Thoracic aorta (tissue), 2 donors: ENCODE data around the gene CENPP. TPM values are rescaled to one million over a fixed set of nuclear protein-coding genes. Genes with fewer than 3 reads are reported as not detected.

ENCODE experiments used
- ATAC-seq: fragments of 150-250 bp; one replicate; pipeline ENCODE4 v1.8.0; 2017; ENCODE audit warnings: low read depth; ENCODE audit not compliant: insufficient number of reproducible peaks, low FRiP score
- DNase-seq: peaks from one replicate; pipeline ENCODE4 v3.0.0-alpha.2; 2020; ENCODE audit warnings: low spot score
- H3K27ac ChIP-seq, 2 donors: fragments of 200-600 bp; sonication (generic); 1 replicate in 1 of 2; 2 replicates in 1 of 2; pipeline ENCODE4 v1.5.1; 2016; ENCODE audit warnings: mild to moderate bottlenecking in 2 of 2, moderate library complexity in 2 of 2
- H3K27me3 ChIP-seq: fragments of 200-600 bp; sonication (generic); replicated peaks from 2 replicates; pipeline ENCODE4 v1.6.0; 2016; ENCODE audit warnings: mild to moderate bottlenecking; ENCODE audit not compliant: insufficient read depth
- H3K36me3 ChIP-seq: fragments of 200-600 bp; sonication (generic); one replicate; pipeline ENCODE4 v1.5.1; 2016
- H3K4me1 ChIP-seq, 2 donors: fragments of 200-600 bp; sonication (generic); 1 replicate in 1 of 2; 2 replicates in 1 of 2; pipeline versions ENCODE4 v1.5.1 to v1.6.0; 2016; ENCODE audit warnings: low read depth in 2 of 2, mild to moderate bottlenecking in 1 of 2; ENCODE audit not compliant: control insufficient read depth in 1 of 2
- H3K4me3 ChIP-seq: fragments of 200-600 bp; sonication (generic); 2 replicates; pipeline ENCODE4 v1.5.1; 2016; ENCODE audit warnings: mild to moderate bottlenecking
- H3K9me3 ChIP-seq: fragments of 200-600 bp; sonication (generic); 2 replicates; pipeline ENCODE4 v1.5.1; 2016
- total RNA-seq, 2 donors: library from RNA; depleted of rRNA; stranded (reverse); fragments of >200 nt; gene quantifications; one replicate each; pipeline versions ENCODE4 v1.1.0 to v1.2.3, GENCODE V29; 2016
- TF ChIP-seq, protein P1 (sequence below): fragments of 200-600 bp; sonication (generic); IDR thresholded peaks from one replicate; pipeline ENCODE4 v1.5.1; 2019; ENCODE audit warnings: antibody characterized with exemption

CENPP gene
- total RNA-seq, 2 donors from 2014 or later, result 3.8 to 13.6 TPM

DNA sequence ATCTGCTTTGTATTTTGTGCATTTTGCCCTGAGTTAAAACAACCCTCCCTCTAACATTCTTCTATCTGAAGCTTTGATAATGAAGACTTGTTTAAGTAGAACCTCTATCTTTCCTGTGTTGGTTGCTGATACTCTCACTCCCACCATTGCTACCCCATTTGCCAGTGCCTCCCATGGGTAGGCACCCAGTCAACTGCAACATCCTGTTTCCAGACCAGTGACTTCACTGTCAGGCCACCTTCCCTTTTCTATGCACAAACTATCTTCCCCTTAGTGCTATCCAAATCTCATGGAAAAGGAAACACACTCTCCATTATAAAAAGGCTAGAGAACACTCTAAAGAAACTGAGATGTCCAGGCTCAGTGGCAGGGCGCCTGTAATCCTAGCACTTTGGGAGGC is 26.6 kb upstream of the CENPP start:
- Histone ChIP-seq H3K9me3 (no peaks in the 10 kb centered on the region), H3K4me3 (no peak overlapping the region), H3K36me3 (peaks cover 38% of the 10 kb centered on the region), H3K4me1 (peaks cover 0 to 13% of the 10 kb centered on the region in 2 donors), H3K27me3 (no peaks in the 10 kb centered on the region), H3K27ac (no peak overlapping the region)
- DNase-seq, result no peak
- no peak for ATAC-seq
- TF ChIP-seq, protein P1, sequence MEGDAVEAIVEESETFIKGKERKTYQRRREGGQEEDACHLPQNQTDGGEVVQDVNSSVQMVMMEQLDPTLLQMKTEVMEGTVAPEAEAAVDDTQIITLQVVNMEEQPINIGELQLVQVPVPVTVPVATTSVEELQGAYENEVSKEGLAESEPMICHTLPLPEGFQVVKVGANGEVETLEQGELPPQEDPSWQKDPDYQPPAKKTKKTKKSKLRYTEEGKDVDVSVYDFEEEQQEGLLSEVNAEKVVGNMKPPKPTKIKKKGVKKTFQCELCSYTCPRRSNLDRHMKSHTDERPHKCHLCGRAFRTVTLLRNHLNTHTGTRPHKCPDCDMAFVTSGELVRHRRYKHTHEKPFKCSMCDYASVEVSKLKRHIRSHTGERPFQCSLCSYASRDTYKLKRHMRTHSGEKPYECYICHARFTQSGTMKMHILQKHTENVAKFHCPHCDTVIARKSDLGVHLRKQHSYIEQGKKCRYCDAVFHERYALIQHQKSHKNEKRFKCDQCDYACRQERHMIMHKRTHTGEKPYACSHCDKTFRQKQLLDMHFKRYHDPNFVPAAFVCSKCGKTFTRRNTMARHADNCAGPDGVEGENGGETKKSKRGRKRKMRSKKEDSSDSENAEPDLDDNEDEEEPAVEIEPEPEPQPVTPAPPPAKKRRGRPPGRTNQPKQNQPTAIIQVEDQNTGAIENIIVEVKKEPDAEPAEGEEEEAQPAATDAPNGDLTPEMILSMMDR, result no peak

DNA sequence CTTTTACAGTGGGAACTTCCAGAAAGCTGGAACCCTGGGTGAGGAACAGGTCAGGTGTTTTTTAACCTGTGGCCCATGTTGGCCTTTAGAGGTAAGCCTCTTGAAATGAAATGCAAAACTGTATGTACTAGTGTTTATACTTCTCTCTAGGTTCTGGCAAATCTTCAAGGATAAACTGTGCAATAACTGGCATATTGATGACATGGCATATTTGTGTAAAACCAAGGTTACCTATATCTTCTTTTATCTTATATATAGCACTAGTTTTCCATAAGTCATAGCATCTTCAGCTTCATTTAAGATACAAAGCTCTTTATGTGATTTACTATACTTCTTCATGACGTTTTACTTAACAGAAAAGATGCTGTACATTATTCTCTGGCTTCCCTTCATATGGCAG is 24.8 kb upstream of the CENPP start:
- Histone ChIP-seq H3K9me3 (no peaks in the 10 kb centered on the region), H3K36me3 (peaks cover 52% of the 10 kb centered on the region)
- no peak for ATAC-seq

DNA sequence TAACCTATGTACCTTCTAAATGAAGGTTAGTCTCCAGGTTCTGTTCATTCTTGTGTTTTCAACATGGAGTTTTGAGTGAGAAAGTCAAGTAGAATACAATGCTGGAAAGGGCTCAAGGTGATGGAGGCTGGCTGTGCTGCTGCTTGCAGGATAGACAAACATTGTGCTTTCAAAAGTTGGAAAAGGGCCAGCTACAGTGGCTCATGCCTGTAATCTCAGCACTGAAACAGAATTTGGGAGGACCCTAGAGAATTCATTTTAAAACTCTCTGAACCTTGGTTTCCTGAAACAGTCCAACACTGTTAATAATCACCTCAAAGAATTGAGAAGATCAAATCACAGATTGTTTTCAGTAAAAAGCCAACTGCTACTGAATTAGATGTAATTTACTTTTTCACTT is 16.9 kb upstream of the CENPP start:
- TF ChIP-seq, protein P1, result no peak
- Histone ChIP-seq H3K27ac (no peak overlapping the region), H3K36me3 (peaks cover 53% of the 10 kb centered on the region), H3K27me3 (no peaks in the 10 kb centered on the region), H3K4me3 (no peak overlapping the region), H3K4me1 (peaks cover 0 to 5% of the 10 kb centered on the region in 2 donors), H3K9me3 (no peaks in the 10 kb centered on the region)
- ATAC-seq, result no peak
- no peak for DNase-seq

More for the DNA sequence above, 24.8 kb upstream of the CENPP start:
- TF ChIP-seq, protein P1, result no peak
- DNase-seq, result no peak
- Histone ChIP-seq H3K27me3 (no peaks in the 10 kb centered on the region), H3K4me3 (no peak overlapping the region), H3K4me1 (no peaks in the 10 kb centered on the region), H3K27ac (no peak overlapping the region)

DNA sequence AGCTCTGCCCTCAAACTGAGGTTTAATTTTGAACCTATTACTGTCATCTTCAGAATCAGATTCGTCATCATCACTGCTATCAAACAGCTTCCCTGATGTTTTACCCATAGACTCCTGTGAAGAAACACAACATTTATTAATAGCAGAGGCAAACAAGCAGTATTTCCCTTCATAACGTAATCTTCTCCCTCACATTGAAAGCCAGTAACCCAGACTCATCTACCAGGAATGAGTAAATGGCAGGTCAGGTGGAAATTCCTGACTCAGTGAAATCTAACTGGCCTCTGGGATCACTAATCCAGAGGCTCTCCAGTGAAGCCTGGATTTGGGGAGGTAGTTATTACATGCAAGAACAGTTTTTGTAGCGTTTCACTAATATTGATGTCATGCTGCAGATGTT is 15.2 kb upstream of the CENPP start:
- Histone ChIP-seq H3K4me3 (no peak overlapping the region), H3K36me3 (peaks cover 44% of the 10 kb centered on the region), H3K27me3 (no peaks in the 10 kb centered on the region), H3K27ac (no peak overlapping the region), H3K4me1 (peaks cover 0 to 5% of the 10 kb centered on the region in 2 donors), H3K9me3 (no peaks in the 10 kb centered on the region)
- DNase-seq (no peak), ATAC-seq (no peak)
- TF ChIP-seq, protein P1, result no peak

DNA sequence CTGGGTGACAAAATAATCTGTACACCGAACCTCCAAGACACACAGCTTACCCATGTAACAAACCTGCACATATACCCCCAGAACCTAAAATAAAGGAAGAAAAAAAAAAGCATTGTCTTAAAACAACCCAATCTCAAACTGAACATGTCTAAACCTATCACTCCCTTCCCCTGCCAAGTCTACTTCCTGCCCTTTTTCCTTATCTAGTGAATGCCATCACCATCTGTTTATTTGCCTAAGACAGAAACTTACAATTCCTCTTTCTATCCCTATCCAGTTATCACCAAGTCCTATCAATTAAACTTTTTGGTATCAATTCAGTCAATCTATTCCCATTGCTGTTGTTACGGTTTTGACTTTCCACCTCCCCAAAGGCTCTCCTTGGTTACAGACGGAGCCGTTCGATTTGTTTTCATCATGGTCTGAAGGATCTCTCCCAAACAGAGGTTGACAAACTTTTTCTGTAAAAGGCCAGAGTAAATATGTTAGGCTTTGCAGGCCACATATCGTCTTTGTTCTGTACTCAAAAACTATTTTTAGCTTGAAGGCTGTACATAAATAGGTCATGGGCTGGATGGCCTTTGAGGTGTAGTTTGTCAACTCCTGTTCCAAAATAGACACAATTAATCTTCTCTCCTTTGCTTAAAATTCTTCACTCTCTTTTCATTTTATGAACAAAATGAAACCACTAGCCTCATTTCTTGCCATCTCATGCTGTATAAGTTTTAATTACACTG is 12.7 kb upstream of the CENPP start:
- no peak overlapping the region for H3K4me3 ChIP-seq
- no peak for ATAC-seq
- peaks cover 42% of the 10 kb centered on the region for H3K36me3 ChIP-seq
- no peak for DNase-seq
- TF ChIP-seq, protein P1, result no peak
- H3K27me3 ChIP-seq, result no peaks in the 10 kb centered on the region
- H3K27ac ChIP-seq, result no peak overlapping the region
- H3K9me3 ChIP-seq, result no peaks in the 10 kb centered on the region
- peaks cover 0 to 5% of the 10 kb centered on the region in 2 donors for H3K4me1 ChIP-seq
